Vagina (tissue), 2 donors: ENCODE data around the gene DENND1A.

Source experiments
- CTCF ChIP-seq, 3 experiments: fragments of 450-650 bp in 2 of 3; fragments of 200-600 bp in 1 of 3; sonication (generic) in 1 of 3; IDR thresholded peaks; one replicate each; pipeline ENCODE4 v1.5.1; 2017 to 2019; ENCODE audit warnings: antibody characterized with exemption in 3 of 3, mild to moderate bottlenecking in 2 of 3, moderate library complexity in 2 of 3
- POLR2A ChIP-seq, 2 donors: fragments of 450-650 bp; IDR thresholded peaks; one replicate each; pipeline ENCODE4 v1.6.1; 2017; ENCODE audit warnings: antibody characterized with exemption in 2 of 2, mild to moderate bottlenecking in 2 of 2, moderate library complexity in 2 of 2
- POLR2AphosphoS5 ChIP-seq, 2 donors: sonication (generic); formaldehyde crosslinking; IDR thresholded peaks; one replicate each; pipeline ENCODE4 v1.9.0; 2017; ENCODE audit warnings: antibody characterized with exemption in 2 of 2, mild to moderate bottlenecking in 2 of 2, low read depth in 1 of 2; ENCODE audit not compliant: insufficient read depth in 1 of 2

DNA sequence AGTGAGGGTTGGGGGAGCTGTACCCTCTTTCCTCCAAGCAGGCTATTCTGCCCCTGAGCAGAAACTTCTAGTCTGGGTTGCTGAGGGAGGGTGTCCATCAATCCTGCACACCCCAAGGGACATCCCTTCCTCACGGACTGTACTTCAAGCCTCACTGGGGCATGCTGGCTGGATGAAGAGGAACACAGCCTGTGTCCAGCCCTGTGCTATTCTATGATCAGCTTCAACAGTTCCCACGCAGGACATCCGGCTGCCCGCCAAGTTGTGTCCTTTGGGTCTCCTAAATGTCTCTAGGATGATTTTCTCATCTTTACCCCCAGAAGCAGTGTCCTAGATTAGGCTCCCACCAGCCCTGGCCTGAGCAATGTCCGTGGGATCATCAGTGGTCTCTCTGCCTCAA lies 505.8 kb downstream of the DENND1A start:
- TF ChIP-seq CTCF (IDR thresholded peaks at IDR 0.05) (no peak), POLR2AphosphoS5 (IDR thresholded peaks at IDR 0.05; ENCODE audit: insufficient read depth in 1 of 2, low read depth in 1 of 2) (no peak), POLR2A (IDR thresholded peaks at IDR 0.05) (no peak)
